GM18873 (cell line): Measurements from ENCODE around the gene MRFAP1.
"Not testable (repeated sequence)": the region's sequence is repeated elsewhere in the genome, so short reads cannot be mapped to it uniquely, and the experiment has no call there.

Experiments used
- ATAC-seq: cut with Tn5 transposase; IDR thresholded peaks from one replicate; pipeline ENCODE4 v1.9.1; 2021; ENCODE audit warnings: mild to moderate bottlenecking, moderate library complexity, moderate number of reproducible peaks; ENCODE audit not compliant: unreplicated experiment, low FRiP score

The MRFAP1 gene

GRCh38 chr4:6662591-6662990, 22.1 kb downstream of the MRFAP1 start:
- no peak for ATAC-seq

GRCh38 chr4:6663596-6664393, 23.3 kb downstream of the MRFAP1 start:
- no peak for ATAC-seq

- ATAC-seq: no peak
Measured at GRCh38 chr4:6665320-6665654, 24.8 kb downstream of the MRFAP1 start.

GRCh38 chr4:6668391-6668790, 27.9 kb downstream of the MRFAP1 start:
- ATAC-seq: no peak

GRCh38 chr4:6671648-6672047, 31.2 kb downstream of the MRFAP1 start:
- no peak for ATAC-seq

GRCh38 chr4:6672131-6672530, 31.6 kb downstream of the MRFAP1 start:
- ATAC-seq: no peak

GRCh38 chr4:6672541-6673190, 32.2 kb downstream of the MRFAP1 start:
- not testable (repeated sequence) for ATAC-seq

- not testable (repeated sequence) for ATAC-seq
Measured at GRCh38 chr4:6673191-6673659, 32.7 kb downstream of the MRFAP1 start.

GRCh38 chr4:6673660-6674499, 33.4 kb downstream of the MRFAP1 start:
- ATAC-seq: peak; percentile 67

- ATAC-seq: peak; percentile 28
Measured at GRCh38 chr4:6674500-6675149, 34.1 kb downstream of the MRFAP1 start.

- no peak for ATAC-seq
Measured at GRCh38 chr4:6676722-6677558, 36.5 kb downstream of the MRFAP1 start.

GRCh38 chr4:6680372-6681034, 40.0 kb downstream of the MRFAP1 start:
- no peak for ATAC-seq

GRCh38 chr4:6681191-6681590, 40.7 kb downstream of the MRFAP1 start:
- ATAC-seq: no peak

GRCh38 chr4:6682862-6683590, 42.5 kb downstream of the MRFAP1 start:
- ATAC-seq: no peak

GRCh38 chr4:6684656-6685055, 44.2 kb downstream of the MRFAP1 start:
- no peak for ATAC-seq

- no peak for ATAC-seq
Measured at GRCh38 chr4:6686104-6686787, 45.8 kb downstream of the MRFAP1 start.

GRCh38 chr4:6687947-6688878, 47.7 kb downstream of the MRFAP1 start:
- no peak for ATAC-seq
